SH-SY5Y (cell line): ENCODE data around the gene LETM1.

Experiments used
- GATA2 ChIP-seq: IDR thresholded peaks from 2 replicates; pipeline ENCODE4 v1.6.1; 2011; ENCODE audit warnings: mild to moderate bottlenecking, low read depth, low read length
- GATA3 ChIP-seq: IDR thresholded peaks from 2 replicates; pipeline ENCODE4 v1.6.1; 2011; ENCODE audit warnings: low read depth, mild to moderate bottlenecking, low read length, moderate library complexity

- TF ChIP-seq GATA2 (no peak), GATA3 (no peak)
These were observed 63.7 kb downstream of the LETM1 start for GRCh38 chr4:1792158-1792831.
